HG02623 (cell line): Measurements from ENCODE around the gene MMD2.
A peak's percentile ranks its signal among the peaks of the same experiment; 100 is the strongest.
"Not testable (repeated sequence)": the region's sequence is repeated elsewhere in the genome, so short reads cannot be mapped to it uniquely, and the experiment has no call there.

Source experiments
- ATAC-seq: cut with Tn5 transposase; IDR thresholded peaks from one replicate; pipeline ENCODE4 v1.9.1; 2021; ENCODE audit warnings: moderate library complexity; ENCODE audit not compliant: unreplicated experiment

MMD2 gene

DNA sequence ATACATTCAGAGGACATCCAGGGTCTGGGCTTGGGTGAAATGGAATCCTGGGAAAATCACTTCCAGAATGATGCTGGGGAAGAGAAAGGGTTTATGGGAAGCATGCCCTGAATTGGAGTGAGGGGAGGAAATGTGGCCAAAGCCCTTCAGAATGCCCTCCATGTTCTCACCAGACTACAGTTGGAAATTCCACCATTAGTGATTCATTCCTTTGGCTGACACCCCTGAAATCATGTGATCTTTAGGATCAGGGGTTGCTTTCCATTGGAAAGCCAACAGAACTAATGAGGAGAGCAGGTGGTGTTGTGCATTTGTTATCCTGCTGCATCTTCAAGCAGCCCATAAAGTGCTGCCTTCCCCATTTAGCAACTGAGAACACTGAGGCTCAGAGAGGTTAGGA is 54.6 kb downstream of the MMD2 start:
- no peak for ATAC-seq

DNA sequence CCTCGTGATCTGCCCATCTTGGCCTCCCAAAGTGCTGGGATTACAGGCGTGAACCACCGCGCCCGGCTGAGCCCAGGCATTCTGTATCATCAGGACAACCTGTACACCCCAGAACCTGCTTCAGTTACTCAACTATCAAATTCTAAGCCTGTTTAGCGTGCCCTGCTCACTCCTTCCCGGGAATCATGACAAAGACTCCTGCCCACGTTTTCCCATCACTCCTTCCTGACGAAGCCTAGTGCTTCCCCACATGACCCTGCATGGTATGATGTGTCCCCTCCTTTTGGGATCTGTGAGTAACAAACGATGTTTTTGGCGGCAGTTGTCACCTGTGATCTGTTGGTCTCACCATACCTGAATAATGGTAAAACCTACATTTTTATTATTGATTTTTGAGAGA is 63.2 kb downstream of the MMD2 start:
- no peak for ATAC-seq

DNA sequence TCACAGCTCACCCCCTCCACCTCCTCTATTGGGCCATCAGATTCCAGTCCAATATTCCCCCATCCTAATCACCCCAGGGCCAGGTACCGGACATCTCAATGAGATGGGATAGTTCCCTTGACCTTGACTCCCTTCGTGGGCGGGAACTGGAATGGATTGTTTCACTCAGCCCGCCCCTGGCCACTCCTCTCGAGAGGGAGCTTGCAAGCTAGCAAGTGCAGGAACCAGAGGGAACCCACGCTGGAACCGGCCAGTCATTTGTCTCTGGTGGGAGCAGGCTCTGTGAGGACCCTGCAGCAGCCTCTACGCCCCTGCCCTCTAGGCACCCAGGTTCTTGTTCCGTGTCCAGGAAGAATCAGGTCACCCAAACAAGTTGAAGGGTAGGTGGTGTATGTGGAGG is 64.5 kb downstream of the MMD2 start:
- no peak for ATAC-seq

DNA sequence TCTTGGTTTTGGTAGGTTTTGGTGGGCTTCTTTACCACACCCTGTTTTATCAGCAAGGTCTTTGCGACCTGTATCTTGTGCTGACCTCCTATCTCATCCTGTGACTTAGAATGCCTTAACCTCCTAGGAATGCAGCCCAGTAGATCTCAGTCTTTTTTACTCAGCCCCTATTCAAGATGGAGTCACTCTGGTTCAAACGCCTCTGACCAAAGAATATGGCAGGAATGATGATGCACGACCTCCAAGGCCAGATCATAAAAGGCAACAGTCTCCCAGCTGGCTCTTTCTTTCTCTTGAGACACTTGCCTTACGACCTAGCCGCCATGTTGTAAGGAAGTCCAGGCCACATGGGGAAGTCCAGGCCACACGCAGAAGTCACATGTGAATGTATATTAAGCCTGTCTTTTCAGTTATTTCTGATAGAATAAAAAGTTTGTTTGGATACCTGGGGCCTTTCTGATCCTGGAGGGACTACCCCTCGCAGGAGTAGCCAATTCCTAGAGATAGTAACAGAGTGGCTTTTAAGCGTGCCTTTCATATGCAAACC is 65.0 kb downstream of the MMD2 start:
- ATAC-seq, result no peak

DNA sequence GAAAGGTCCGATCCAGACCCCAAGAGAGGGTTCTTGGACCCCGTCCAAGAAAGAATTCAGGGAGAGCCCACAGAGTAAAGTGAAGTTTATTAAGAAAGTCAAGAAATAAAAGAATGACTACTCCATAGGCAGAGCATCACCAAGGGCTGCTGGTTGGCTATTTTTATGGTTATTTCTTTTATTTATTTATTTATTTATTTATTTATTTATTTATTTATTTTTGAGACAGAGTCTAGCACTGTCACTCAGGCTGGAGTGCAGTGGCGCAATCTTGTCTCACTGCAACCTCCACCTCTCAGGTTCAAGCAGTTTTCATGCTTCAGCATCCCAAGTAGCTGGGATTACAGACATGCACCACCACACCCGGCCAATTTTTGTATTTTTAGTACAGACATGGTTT is 65.8 kb downstream of the MMD2 start:
- not testable (repeated sequence) for ATAC-seq

DNA sequence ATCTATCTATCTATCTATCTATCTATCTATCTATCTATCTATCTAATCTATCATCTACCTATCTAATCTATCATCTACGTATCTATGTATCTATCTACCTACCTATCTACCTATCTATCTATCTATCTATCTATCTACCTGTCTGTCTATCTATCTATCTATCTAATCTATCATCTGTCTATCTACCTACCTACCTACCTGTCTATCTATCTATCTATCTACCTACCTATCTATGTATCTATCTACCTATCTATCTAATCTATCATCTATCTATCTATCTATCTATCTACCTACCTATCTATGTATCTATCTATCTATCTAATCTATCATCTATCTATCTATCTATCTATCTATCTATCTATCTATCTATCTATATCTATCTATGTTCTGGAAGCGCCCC is 67.5 kb downstream of the MMD2 start:
- not testable (repeated sequence) for ATAC-seq

DNA sequence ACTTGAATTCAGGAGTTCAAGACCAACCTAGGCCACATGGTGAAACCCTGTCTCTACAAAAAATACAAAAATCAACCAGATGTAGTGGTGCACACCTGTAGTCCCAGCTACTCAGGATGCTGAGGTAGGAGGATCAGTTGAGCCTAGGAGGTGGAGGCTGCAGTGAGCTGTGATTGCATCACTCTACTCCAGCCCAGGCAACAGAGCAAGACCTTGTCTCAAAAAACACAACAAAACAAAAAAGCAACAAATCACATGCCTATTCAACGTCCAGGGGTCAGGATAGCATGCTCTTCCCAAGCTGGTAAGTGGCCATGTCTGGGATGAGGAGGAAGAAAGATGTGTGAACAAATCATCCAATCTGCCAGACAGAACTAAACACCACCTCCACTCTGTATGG is 69.3 kb downstream of the MMD2 start:
- no peak for ATAC-seq

DNA sequence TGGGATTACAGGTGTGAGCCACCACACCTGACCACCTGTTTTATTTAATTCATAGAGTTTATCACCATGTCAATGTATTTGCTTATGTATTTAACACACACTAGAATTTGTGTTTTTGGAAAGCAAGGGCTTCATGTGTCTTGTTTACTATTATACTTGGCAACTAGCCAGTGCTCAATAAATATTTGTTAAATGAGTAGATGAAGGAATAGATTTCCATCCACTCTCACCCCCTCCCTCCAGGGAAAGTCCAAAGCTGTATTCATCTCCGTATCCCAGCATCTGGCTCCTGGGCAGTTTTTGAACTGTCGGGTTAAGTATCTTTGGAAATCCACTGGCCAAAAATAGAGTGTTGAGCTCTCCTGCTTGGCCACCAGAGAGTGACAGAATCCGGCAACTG is 70.8 kb downstream of the MMD2 start:
- no peak for ATAC-seq

DNA sequence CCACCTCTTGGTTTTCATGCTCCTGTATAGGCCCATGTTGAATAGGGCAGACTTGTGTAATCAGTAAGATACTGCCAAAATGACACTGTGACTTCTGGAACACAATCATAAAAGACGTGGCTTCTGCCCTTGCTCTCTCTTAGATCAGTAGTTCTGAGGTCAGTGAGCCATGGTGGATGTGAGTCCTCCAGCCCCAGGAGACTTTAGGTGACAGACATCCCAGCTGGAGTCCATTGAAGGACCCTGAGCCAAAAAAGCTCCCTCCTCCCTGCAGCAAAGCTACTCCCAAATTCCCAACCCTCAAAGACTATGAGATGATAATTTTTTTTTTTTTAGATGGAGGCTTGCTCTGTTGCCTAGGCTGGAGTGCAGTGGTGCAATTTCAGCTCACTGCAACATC is 72.3 kb downstream of the MMD2 start:
- no peak for ATAC-seq

DNA sequence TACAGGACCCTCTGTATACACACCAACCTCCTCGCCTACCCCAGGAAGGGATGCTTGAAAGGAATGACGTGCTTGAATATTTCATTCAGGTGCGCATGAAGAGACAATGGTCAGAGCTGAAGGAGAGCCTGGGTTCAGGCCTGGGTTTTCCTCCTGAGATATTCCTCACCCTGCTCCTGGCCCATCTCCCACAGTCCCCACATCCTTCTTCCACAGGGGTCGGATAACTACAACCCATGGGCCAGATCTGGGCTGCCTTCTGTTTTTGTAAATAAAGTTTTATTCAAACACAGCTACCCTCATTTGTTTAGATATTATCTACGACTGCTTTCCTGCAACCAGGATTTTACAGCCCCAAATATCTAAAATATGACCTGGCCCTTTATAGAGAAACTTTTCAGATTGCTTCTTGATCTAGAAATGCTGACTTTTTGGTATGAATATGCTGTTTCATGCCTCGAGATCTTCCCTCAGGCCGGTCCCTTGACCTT is 73.6 kb downstream of the MMD2 start:
- no peak for ATAC-seq

DNA sequence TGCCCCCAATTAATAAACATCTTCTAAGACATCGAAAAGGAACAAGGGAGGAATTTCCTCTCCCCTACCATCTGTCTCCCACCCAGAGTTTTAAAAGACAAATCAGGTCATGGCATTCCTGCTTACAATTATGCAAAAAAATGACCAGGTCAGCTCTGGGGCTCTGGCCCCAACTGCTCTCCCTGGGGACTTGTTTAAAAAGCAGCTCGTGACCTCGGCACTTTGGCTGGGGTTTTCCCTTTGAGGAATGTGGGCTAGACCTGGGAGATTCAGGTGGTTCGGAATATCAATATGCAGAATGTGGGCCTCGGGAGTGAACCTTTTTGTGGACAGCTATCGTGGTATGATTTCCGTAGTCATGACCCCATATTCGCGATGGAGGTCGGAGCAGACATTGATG is 74.8 kb downstream of the MMD2 start:
- no peak for ATAC-seq

DNA sequence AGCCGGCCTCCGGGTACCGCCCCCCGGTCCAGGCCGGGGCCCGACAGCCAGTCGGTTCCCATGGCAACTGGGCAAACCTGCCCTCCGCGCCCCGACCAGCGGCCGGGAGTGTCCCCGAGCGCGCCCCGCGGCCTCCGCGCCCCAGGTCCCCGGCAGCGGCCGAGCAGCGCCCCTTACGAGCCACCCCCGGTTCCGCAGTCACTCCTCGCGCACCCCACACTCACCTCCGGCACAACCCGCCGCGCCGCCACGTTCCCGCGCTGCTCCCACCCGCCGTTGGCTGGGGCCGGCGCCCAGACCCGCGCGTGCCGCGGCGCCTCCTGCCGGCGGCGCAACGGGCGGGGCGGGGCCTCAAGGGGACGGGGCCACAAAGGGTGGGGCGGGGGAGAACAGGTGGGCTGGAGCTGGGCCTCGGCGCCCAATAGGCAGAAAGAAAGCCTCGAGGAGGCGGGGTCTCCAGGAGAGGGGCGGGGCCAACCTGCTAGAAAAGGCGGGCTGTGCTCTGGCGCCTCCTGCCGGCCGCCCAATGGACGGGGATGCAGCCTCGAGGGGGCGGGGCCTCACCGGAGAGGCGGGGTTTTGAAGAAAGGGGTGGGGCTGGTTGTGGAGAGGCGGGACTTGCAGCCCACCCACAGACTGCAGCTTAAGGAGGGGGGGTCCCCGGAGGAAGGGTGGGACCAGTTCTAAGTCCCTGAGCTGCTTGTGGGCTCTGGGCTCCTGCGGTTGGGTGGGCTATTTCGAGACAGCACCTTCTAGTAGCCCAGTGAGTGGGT is 75.4 kb downstream of the MMD2 start, which contains the start of gene RADIL:
Gene RADIL (minus strand): TSS at position 345 of the 773 bp plus-strand sequence. CDS start 5,577 bp downstream, outside the sequence.
- ATAC-seq, result peak; percentile 53

DNA sequence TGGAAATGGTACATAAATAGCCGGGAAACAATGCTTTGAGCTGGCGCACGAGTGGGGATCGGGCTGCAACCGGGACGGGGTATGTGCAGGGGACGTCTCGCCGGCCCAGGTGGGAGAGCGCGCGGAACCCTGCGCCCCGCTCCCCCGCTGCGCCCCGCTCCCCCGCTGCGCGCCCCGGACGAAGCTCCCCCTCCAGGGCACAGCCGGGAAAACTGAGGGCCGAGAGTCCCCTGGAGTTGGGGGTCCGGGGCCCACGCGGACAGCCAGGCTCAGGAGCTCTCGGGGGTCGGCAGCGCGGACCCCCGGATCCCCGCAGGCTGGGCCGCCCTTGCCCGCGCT is 76.0 kb downstream of the MMD2 start:
- no peak for ATAC-seq

DNA sequence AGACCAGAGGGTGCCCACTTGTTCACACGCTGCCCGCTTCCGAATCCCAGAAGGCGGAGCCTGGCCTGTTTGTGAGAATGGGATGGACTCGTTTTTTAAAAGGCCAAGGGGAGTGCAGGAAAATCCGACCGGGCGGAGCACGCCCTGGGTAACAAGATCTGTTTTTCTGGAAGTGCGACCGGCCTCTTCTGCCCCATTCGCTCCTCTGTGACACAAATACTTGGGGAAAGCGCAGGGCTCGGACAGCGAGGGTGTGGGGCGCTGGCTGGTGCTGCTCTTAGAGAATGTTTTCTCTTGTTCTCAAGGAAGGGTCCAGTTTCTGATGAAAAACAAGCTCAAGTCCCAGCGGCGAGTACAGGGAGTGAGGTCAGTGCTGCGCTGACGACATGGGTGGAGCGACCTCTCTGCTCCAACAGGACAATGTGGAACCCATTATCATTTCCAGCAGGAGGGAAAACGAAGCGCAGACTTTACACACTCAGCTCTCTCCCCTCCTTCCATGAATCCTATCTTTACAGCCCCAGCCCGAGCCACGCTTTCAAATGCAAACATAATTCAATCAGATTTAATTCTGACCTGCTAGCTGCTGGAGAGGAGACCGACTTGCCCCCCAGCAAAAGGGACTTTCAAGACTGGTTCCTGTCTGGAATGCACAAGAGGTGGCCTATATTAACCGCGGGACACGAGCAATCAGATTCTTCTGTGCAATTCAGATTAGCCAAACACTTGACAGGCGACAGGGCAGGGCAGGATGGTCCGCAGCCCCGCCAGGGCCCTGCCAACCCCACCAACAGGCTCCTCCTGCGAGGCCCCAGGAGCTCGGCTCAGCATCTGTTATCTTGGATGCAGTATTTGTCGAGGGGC is 76.6 kb downstream of the MMD2 start:
- no peak for ATAC-seq

DNA sequence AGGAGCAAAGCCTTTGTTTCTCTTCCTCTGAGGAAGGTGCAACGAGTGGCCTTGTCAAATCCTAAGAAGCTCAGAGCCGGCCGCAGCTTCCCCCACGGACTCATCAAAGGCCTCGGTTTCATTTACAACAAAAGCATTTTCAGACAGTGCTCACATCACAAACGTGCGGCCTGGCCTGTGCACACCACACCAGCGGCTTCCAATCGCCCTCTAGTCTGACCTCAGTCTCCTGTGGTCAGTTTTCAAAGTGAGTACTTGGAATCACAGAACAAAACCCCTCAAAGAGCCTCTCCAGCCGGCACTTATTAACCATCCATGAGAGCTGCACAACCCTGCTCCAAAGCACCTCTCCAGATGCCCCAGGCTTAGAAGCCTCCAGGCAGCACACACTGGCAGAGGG is 78.8 kb downstream of the MMD2 start:
- ATAC-seq, result no peak

DNA sequence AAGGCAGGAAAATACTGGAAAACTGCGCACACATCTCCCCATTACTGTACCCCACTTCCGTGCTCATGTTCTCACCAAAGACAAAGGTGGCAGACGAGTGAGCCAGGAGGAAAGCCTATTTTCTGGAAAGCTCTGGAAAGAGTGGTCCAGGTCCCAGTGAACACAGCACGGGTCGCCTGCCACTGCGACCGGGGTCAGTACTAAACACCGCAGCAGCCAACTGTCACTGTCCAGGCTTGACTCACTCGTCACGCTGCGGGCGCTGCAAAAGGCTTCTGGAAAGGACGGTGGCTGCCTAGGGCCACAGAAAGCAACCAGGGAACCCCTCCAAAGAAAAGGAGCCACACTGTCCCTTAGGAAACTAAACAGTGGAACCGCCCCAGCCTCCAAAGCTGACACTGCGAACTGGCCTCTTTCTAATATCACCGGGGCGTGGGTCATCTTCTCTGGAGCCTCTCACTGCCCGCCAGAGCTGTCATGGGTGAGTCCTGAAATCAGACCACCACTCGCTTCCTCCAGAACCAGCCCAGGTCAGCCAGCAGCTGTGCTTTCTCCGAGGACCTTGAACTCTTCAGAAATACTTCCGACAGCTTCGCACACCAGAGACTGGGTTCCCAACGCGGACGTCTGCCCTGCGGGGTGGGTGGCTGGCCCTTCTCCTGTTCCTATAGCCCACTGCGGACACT is 79.4 kb downstream of the MMD2 start:
- ATAC-seq, result no peak

DNA sequence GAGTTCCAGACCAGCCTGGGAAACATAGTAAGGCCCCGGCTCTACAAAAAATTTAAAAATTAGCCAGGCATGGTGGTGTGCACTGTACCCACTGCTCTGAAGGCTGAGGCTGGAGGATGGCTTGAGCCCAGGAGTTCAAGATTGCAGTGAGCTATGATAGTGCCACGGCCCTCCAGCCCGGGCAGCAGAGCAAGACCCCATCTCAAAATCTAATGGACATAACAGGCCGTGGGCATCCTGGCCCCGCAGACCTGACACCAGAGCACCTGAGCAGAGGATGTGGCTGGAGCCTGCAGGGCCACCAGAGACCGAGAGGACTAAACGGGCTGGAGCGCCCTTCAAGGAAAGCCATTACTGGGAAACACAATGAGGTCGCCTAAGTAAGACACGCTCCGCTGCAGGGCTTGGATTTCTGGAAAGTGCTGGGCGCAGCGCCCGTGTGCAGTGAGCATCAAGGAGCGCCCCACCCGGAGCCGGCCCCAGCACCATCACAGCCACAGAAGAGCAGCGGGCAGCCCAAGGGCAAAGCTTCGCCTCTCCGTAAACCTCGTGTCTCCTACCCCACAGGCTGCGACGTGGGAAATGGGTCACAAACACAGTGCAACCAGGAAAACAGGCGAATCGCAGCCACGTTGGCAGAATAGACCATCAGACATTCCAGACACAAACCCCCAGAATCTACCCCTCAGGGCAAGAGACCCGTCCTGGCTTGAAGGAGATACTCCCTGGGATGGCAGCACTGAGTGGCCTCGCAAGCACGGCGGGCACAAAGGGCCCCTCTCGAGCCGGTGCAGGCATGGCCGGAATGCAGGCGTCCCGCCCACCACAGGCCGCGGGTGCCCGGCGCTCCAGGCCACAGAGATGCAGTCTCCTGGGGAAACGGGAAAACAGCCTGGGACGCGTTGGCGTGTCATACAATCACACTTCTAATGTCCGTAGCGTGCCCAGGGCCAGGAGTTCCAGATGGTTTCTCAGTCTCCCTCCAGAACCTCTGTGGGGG is 80.4 kb downstream of the MMD2 start:
- ATAC-seq, result no peak

DNA sequence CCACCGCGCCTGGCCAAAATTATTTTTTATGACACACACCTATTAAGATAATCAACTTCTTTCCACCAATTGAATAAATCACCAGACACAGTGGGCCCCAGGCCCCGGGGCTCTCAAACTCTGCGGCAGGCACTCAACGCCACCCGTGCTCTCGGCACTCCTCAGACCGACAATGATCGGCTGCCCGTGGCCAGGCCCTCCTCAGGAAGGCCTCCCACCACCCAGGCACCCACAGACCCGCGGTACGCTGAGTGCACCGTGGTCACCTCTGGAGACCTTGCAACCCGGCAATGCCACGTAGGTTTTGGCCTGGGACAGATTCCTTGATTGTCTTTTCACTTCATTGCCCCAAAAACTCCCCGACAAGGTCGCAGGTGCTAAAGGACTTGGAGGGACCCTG is 82.4 kb downstream of the MMD2 start:
- ATAC-seq, result no peak

DNA sequence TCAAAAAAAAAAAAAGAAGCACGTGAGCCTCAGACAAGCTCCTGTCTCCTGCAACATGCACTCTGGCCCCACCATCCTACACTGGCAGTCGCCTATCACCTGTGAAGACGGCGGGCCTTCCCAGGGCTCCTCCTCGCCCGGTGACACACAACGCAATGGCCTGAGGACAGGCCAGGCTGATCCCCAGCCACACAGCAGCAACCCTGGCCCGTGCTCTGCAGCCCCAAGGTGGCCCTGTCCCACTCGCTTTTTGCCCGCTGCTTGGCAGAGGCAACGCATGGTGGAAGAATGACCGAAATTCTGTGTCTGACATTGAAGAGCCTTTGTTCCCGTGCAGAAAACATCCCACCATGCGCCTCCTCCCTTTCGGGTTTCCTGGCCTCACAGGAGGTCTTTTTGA is 83.6 kb downstream of the MMD2 start:
- ATAC-seq, result no peak
